PC-9 (cell line): Measurements from ENCODE around the gene HS3ST6. TPM values are rescaled to one million over a fixed set of nuclear protein-coding genes. Genes with fewer than 3 reads are reported as not detected.
A peak's percentile ranks its signal among the peaks of the same experiment; 100 is the strongest.

Source experiments
- BruUV-seq: library from RNA; stranded (reverse); fragments of 400-500 nt; replicated peaks from 2 replicates; lab custom pipeline; 2021; lab: Mats Ljungman, UMichigan
- CTCF ChIA-PET: fragments of 300-600 bp; sonication (Branson Sonifier 250); formaldehyde crosslinking; loops from one replicate; lab custom pipeline; 2022; ENCODE audit warnings: antibody characterized with exemption; lab: Charles Lee
- POLR2A ChIA-PET: fragments of 300-600 bp; sonication (Branson Sonifier 250); formaldehyde crosslinking; loops from one replicate; lab custom pipeline; 2022; ENCODE audit warnings: antibody characterized with exemption; ENCODE audit not compliant: unreplicated experiment; lab: Charles Lee
- DNase-seq, 2 experiments: peaks; one replicate each; pipeline versions ENCODE4 v3.0.0 to v3.0.0-alpha.2; 2015 to 2022; ENCODE audit warnings: mixed read lengths in 1 of 2
- H2AFZ ChIP-seq: fragments of 200-600 bp; sonication (generic); 2 replicates; pipeline ENCODE4 v1.8.1; 2017; ENCODE audit warnings: antibody characterized with exemption
- H3F3A ChIP-seq: fragments of 200-600 bp; sonication (generic); 2 replicates; pipeline ENCODE4 v1.8.1; 2017; ENCODE audit warnings: antibody characterized with exemption, mild to moderate bottlenecking, low read depth; ENCODE audit not compliant: insufficient read depth
- H3K27ac ChIP-seq: fragments of 200-600 bp; sonication (generic); 2 replicates; pipeline ENCODE4 v1.6.1; 2016; ENCODE audit warnings: mixed run types
- H3K27me3 ChIP-seq: fragments of 200-600 bp; sonication (generic); 2 replicates; pipeline ENCODE4 v1.6.1; 2016; ENCODE audit warnings: low read depth, mixed run types; ENCODE audit not compliant: insufficient read depth
- H3K36me3 ChIP-seq: fragments of 200-600 bp; sonication (generic); 2 replicates; pipeline ENCODE4 v1.6.1; 2016; ENCODE audit warnings: low read depth, mixed run types
- H3K4me1 ChIP-seq: fragments of 200-600 bp; sonication (generic); replicated peaks from 2 replicates; pipeline ENCODE4 v1.6.1; 2016; ENCODE audit warnings: mixed run types; ENCODE audit not compliant: insufficient read depth
- H3K4me2 ChIP-seq: fragments of 200-600 bp; sonication (generic); 2 replicates; pipeline ENCODE4 v1.6.1; 2017; ENCODE audit warnings: mixed run types
- H3K4me3 ChIP-seq: fragments of 200-600 bp; sonication (generic); 2 replicates; pipeline ENCODE4 v1.6.1; 2016; ENCODE audit warnings: mixed run types
- H3K79me2 ChIP-seq: fragments of 200-600 bp; sonication (generic); 2 replicates; pipeline ENCODE4 v1.6.1; 2017; ENCODE audit warnings: low read depth, mixed run types
- H3K9me2 ChIP-seq: fragments of 200-600 bp; sonication (generic); 2 replicates; pipeline ENCODE4 v1.8.1; 2017; ENCODE audit warnings: mild to moderate bottlenecking; ENCODE audit not compliant: insufficient read depth
- H3K9me3 ChIP-seq: fragments of 200-600 bp; sonication (generic); 2 replicates; pipeline ENCODE4 v1.8.1; 2016; ENCODE audit warnings: low read depth; ENCODE audit not compliant: insufficient read depth
- H4K20me1 ChIP-seq: fragments of 200-600 bp; sonication (generic); 2 replicates; pipeline ENCODE4 v1.8.1; 2017; ENCODE audit not compliant: insufficient read depth
- EZH2 ChIP-seq: fragments of 200-600 bp; sonication (generic); IDR thresholded peaks from 2 replicates; pipeline ENCODE4 v1.8.0; 2017; ENCODE audit warnings: antibody characterized with exemption, low read depth
- intact Hi-C: fragments of 100-400 bp; cut with micrococcal nuclease; formaldehyde crosslinking; loops from one replicate; pipeline ENCODE4 v1.10.0; 2022; ENCODE audit not compliant: unreplicated experiment
- total RNA-seq: library from RNA; stranded (reverse); gene quantifications from 2 replicates; pipeline ENCODE4 v1.2.3, GENCODE V29; 2021
- TF ChIP-seq, protein P1 (sequence below): fragments of 200-600 bp; sonication (generic); conservative IDR thresholded peaks from 2 replicates; pipeline ENCODE4 v1.6.1; 2017; ENCODE audit warnings: mixed run types, antibody characterized with exemption, mild to moderate bottlenecking, moderate library complexity

HS3ST6 gene
- total RNA-seq, 1 experiment from 2014 or later = not detected

DNA sequence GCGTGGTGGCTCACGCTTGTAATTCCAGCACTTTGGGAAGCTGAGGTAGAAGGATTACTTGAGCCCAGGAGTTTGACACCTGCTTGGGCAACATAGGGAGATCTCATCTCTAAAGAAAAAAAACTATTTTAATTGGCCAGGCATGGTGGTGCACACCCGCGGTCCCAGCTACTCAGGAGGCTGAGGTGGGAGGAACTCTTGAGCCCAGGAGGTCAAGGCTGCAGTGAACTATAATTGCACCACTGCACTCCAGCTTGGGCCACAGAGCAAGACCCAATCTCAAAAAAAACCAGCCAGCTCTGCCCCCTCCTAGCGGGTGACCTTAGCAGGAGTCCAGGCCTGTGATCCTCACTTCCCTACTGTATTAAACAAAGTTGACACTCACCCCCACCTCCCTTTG lies 5.9 kb upstream of the HS3ST6 start:
- H2AFZ ChIP-seq = no peak overlapping the region
- POLR2A ChIA-PET = interaction anchor here (0.7 kb wide), 1 partner anchor 1109 kb away, joined by 12 read pairs; no protein-coding TSS in a partner anchor
- intact Hi-C loops = no loop called here
- no TSS peak for BruUV-seq
- H3K27me3 ChIP-seq = peaks cover 28% of the 10 kb centered on the region; the same call in 1 of the 2 replicates
- CTCF ChIA-PET = no interaction called here
- peaks cover 16% of the 10 kb centered on the region for H3K4me1 ChIP-seq
- no peaks in the 10 kb centered on the region for H3K9me3 ChIP-seq
- TF ChIP-seq EZH2 = no peak
- TF ChIP-seq, protein P1, sequence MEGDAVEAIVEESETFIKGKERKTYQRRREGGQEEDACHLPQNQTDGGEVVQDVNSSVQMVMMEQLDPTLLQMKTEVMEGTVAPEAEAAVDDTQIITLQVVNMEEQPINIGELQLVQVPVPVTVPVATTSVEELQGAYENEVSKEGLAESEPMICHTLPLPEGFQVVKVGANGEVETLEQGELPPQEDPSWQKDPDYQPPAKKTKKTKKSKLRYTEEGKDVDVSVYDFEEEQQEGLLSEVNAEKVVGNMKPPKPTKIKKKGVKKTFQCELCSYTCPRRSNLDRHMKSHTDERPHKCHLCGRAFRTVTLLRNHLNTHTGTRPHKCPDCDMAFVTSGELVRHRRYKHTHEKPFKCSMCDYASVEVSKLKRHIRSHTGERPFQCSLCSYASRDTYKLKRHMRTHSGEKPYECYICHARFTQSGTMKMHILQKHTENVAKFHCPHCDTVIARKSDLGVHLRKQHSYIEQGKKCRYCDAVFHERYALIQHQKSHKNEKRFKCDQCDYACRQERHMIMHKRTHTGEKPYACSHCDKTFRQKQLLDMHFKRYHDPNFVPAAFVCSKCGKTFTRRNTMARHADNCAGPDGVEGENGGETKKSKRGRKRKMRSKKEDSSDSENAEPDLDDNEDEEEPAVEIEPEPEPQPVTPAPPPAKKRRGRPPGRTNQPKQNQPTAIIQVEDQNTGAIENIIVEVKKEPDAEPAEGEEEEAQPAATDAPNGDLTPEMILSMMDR = no peak
- no peak for DNase-seq
- no peaks in the 10 kb centered on the region for H3K79me2 ChIP-seq
- H3K27ac ChIP-seq = no peak overlapping the region
- no peaks in the 10 kb centered on the region for H3K9me2 ChIP-seq
- peaks cover 20% of the 10 kb centered on the region; the same call in 1 of the 2 replicates for H3F3A ChIP-seq
- H3K36me3 ChIP-seq = no peaks in the 10 kb centered on the region
- no peaks in the 10 kb centered on the region for H4K20me1 ChIP-seq
- peak overlapping the region; percentile 48 for H3K4me2 ChIP-seq
- no peak overlapping the region for H3K4me3 ChIP-seq

DNA sequence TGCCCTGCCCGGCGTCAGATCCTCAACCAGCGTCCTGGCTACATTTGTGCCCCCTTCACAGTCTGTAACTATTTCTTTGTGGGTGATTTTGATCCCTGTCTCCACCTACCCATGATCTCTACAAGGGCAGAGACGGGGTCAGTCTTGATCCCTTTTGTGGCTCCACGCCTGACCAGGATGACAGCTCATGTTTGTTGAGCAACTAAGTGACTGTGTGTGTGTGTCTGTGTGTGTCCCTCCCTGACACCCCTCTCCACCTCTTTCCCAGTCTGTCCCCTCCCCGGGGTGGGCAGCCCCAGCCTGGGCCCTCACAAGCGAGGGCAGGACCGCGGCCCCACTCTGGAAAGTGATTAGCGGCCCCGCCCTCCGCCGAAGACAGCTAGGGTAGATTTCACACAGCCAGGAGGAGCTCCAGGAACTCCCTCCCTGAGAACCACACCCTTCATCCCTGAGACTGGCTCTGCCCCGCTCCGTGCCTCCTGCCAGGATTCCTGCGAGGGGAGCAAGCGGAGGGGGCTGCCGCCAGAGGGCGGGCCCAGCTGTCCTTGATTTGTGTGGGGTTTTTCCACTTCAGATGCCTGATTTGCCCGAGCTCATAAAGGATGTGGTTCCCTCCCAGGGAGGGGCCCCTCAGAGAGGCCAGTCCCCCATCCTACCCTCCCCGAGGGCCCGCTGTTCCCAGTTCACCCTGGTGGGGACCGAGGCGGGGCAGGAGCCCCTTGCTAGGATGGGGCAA lies 5.3 kb upstream of the HS3ST6 start:
- H3K4me1 ChIP-seq = peaks cover 16% of the 10 kb centered on the region
- intact Hi-C loops = no loop called here
- no TSS peak for BruUV-seq
- H2AFZ ChIP-seq = no peak overlapping the region
- TF ChIP-seq EZH2 = no peak
- TF ChIP-seq, protein P1 = peak; percentile 42; the same call in 1 of the 2 replicates
- no peaks in the 10 kb centered on the region for H3K9me3 ChIP-seq
- no peaks in the 10 kb centered on the region for H3K79me2 ChIP-seq
- CTCF ChIA-PET = interaction anchor here (0.6 kb wide), 1 partner anchor 59 kb away, joined by 3 read pairs; no protein-coding TSS in a partner anchor
- peak overlapping the region; percentile 48 for H3K4me2 ChIP-seq
- H3K27me3 ChIP-seq = peaks cover 30% of the 10 kb centered on the region; the same call in 1 of the 2 replicates
- H3K4me3 ChIP-seq = no peak overlapping the region
- no peaks in the 10 kb centered on the region for H3K36me3 ChIP-seq
- H3K9me2 ChIP-seq = no peaks in the 10 kb centered on the region
- no peak overlapping the region for H3K27ac ChIP-seq
- DNase-seq = peak; percentile 70 to 71
- peaks cover 20% of the 10 kb centered on the region; the same call in 1 of the 2 replicates for H3F3A ChIP-seq
- POLR2A ChIA-PET = interaction anchor here (0.5 to 0.7 kb wide), 2 partner anchors 97 to 1109 kb away, joined by 4 to 12 read pairs; partner anchors contain the start of genes FAHD1 and HAGH
- no peaks in the 10 kb centered on the region for H4K20me1 ChIP-seq

GRCh38 chr16:1922357-1922756 lies 4.1 kb upstream of the HS3ST6 start:
- Histone ChIP-seq H3K27ac (no peak overlapping the region), H3K9me3 (no peaks in the 10 kb centered on the region), H3K27me3 (peaks cover 30% of the 10 kb centered on the region; the same call in 1 of the 2 replicates), H3K9me2 (no peaks in the 10 kb centered on the region), H4K20me1 (no peaks in the 10 kb centered on the region), H3F3A (peaks cover 20% of the 10 kb centered on the region; the same call in 1 of the 2 replicates), H2AFZ (no peak overlapping the region), H3K4me3 (no peak overlapping the region), H3K36me3 (no peaks in the 10 kb centered on the region), H3K79me2 (no peaks in the 10 kb centered on the region), H3K4me1 (peaks cover 16% of the 10 kb centered on the region), H3K4me2 (no peak overlapping the region)
- no peak for DNase-seq
- ChIA-PET POLR2A (no interaction called here), CTCF (interaction anchor here (0.6 kb wide), 1 partner anchor 52 kb away, joined by 4 read pairs; no protein-coding TSS in a partner anchor)
- TF ChIP-seq, protein P1 = no peak
- TF ChIP-seq EZH2 = no peak
- intact Hi-C loops = no loop called here
- no TSS peak for BruUV-seq
